Endometrial microvascular endothelial cells (primary cell): Measurements from ENCODE around the gene CNTN6. TPM values are rescaled to one million over a fixed set of nuclear protein-coding genes. Genes with fewer than 3 reads are reported as not detected.
"Not testable (repeated sequence)": the region's sequence is repeated elsewhere in the genome, so short reads cannot be mapped to it uniquely, and the experiment has no call there.

Source experiments
- in situ Hi-C: cut with HindIII; loops from 2 replicates; pipeline ENCODE4 v1.10.0; 2017; ENCODE audit warnings: low sequenced_read_pairs, low pct_unique_long_range_greater_than_20kb; ENCODE audit errors: inconsistent ontology term
- total RNA-seq: library from RNA; depleted of rRNA; stranded (reverse); fragments of >200 nt; gene quantifications from one replicate; pipeline ENCODE4 v1.2.3, GENCODE V29; 2015; ENCODE audit errors: inconsistent ontology term

The CNTN6 gene
- total RNA-seq, 1 donor from 2014 or later, result not detected

DNA sequence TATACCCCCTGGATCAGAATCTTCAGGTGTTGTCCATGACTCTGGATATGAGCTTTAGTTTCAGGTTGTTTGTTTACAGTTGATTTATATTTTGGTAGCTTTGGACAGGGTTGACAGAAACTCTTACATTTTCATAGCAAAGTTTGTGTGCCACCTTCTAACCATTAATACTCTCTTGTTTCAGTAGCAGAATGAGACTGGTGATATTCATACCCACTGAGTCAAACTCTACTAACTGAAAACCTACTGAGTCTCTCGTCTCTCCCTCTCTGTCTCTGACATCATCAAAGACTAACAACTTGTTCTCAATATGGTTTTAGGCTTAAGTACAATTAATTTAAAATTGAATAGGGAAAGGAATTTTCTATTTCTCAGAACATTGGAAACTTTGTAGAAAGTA, 282.3 kb downstream of the CNTN6 start:
- in situ Hi-C loops, result no loop called here

DNA sequence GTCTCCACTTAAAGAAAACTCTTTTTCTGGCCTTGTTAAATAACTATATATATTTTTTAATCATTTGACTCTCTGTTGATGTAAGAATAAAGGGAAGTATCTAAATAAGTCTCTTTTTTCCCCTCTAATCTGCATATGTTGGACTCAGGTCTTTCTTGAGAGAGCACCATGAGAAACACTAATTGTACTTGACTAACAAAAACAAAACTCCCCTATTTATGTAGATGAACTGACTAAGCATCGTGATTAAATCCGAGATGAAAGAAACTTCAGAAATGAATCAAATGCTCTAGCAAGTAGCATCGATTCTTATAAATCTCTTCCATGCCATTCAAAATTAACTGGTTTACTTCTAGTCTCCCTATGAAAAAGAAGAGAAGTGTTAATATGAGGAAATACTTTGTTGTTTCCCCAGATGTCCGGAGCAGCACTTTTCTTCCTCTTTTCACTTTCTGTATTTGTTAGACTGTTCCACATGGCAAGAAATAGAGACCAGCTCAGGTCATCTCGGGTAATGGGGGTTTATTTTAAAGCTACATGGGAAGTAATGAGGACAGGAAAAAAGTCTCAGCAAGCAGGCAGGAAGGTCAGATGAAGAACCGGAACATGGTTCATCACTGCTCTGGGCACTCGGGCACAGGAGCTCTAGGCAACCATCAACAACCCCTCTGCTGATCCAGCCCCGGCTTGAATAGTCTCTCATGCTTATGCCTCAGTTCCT, 288.3 kb downstream of the CNTN6 start:
- in situ Hi-C loops, result no loop called here

DNA sequence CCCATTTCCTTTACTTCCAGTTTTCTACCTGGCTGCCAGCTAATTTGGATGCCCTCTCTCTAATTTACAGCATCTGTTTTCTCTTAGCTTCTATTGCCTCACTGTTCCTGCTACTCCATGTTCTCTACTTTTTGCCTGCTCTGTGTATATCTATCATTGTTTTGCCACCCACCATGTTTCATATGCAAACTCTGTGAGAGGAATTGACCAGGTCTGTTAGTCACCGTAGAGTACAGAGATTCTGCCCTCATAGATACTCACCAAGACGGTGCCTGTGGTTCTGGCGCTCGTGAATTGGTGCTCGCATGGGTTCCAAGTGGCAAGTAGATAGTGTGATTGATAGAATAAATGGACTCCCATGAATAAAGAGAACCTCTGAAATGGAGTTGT, 288.8 kb downstream of the CNTN6 start:
- in situ Hi-C loops, result no loop called here

DNA sequence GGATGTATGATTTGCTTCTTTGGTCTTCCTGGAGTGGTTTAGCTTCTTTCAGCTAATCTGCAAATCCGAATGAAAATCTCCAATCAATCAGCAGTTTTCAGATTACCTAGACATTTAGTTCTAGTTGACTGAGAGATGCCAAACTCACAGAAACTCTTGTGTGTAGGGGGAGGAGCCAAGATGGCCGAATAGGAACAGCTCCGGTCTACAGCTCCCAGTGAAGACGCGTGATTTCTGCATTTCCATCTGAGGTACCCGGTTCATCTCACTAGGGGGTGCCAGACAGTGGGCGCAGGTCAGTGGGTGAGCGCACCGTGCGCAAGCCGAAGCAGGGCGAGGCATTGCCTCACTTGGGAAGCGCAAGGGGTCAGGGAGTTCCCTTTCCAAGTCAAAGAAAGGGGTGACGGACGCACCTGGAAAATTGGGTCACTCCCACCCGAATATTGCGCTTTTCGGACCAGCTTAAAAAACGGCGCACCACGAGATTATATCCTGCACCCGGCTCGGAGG, 294.6 kb downstream of the CNTN6 start:
- in situ Hi-C loops, result not testable (repeated sequence)

DNA sequence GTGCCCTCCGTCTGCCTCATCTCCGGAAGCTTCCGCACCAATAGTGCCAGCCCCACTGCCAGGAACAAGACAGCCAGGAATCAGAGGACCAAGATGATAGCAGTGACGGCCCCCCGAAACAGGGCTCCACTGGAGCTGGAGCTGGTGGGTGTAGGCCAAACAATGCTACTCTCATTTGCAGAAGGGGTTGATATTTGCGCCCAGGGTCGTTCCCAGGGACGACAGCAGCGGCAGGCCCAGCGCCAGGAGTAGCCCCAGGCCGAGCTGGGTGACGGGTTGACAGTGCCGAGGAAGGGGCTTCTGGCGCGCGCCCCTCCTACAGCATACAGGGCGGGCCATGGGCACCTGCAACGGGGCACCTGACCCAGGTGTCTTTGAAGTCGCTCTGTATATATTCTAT, 301.4 kb downstream of the CNTN6 start:
- in situ Hi-C loops, result no loop called here

DNA sequence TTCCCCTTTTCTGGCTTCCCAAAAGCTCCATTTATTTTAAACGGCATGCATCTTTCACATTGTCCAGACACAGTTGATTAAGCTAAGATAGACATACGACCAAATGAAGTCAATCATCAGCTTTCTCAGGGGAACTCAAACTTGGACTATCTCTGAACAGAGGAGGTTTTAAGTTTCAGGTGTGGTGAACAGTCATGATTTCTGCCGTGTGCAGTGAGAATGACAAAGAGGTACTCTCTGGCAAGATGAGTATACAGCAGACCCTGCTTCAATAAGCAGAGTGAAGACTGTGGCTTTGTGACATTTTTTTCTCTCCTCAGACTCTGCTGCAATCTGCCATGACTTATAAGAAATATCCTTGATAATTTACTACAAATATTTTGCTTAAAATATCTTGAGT, 307.7 kb downstream of the CNTN6 start:
- in situ Hi-C loops, result no loop called here

DNA sequence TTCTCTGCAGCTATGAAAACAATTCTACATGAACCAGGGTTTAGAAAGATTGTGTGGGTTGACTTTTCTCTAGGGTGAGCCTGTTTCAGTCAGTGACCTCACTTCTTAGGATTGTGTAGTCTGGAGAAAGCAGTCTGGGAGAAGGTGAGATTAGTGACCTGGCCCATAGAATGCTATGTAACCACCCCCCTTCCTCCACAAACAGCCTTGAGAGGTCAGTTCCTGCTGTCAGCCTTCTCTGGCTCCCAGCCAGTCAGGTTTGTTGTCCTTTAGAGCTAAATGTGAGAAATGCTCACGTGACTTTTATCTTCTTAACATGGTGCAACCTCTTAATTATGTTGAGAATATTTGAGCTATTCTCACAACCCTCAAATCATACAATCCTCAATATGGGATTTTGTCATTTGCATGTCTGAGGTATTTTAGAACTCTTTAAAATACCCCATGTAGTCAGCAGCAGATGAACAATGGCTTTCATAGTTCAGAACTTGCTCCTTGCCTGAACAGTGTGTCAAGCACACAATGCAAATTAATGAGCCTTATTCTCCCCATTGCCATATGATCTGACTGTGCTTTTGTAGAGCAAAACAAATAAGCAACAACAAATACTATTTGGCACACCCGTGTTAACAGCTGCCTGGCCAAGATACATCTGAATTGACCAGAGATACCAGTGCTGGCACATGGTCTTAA, 311.6 kb downstream of the CNTN6 start:
- in situ Hi-C loops, result no loop called here

DNA sequence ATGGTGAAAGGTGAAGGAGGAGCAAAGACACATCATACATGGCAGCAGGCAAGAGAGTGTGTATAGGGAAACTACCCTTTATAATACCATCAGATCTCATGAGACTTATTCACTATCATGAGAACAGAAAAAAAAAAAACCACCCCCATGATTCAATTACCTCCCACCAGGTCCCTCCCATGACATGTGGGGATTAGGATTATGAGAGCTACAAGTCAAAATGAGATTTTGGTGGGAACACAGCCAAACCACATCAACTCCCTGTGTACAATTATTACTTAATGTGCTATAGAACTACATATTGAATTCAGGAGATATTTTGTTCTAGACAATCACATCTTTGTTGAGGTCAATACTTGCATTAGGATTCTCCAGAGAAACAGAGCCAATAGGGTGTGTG, 313.4 kb downstream of the CNTN6 start:
- in situ Hi-C loops, result no loop called here

DNA sequence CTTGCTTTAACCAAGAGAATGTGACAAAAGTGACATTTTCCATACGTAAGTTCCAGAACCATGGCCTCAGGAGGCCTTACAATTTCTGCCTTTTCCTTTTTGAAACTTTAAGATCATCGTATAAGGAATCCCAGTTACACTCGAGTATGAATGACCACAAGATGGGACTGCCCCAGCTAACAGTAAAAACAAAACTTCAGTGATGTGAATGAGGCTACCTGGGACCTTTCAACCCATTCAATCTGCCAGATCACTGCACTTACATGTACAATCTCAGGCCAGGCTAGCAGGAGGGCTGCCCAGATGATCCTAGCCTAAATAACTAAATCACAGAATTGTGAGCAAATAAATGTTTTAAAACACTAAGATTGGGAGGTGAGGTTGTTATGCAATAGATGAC, 328.8 kb downstream of the CNTN6 start:
- in situ Hi-C loops, result no loop called here

DNA sequence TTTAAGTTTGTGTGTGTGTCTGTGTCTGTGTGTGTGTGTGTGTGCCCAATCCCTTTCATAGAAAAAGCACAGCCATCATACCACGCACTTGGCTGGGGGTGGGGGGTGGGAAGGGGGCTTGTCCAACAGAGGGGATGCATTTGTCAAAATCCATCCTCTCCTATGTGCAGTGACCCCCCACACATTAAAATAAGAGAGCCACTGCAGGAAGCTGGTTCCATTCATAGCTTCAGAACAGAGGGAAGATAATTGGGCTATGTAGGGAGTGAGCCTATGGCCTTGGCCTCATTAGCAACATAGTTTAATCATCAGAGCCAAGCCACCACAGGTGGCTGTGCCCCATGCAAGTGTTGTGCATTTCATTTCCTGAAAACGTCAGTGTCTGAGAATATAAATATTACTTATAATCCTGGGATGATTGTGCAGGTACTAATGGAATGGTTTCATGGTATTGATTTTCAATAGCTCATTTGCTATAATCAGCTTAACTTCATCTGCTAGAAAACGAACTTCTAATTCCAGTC, 330.8 kb downstream of the CNTN6 start:
- in situ Hi-C loops, result no loop called here

DNA sequence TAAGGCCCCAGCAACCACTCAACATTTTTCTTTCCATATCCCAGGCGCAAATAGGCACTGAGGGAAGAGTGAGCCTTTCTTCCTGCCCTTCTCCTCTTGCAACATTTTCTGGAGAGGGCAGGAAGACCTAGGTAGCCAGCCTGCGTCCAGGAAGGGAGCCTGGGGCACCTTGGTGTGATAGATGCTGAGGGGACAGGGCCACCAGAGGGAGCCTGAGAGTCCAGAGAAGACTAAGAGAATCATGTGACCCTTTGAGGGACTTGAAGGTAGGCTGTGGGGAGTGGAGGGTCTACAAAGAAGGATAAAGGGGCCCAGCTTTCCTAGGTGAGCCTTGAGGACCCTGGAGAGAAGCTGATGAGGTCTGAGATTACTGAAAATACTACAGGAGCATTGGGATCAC, 346.6 kb downstream of the CNTN6 start:
- in situ Hi-C loops, result no loop called here

DNA sequence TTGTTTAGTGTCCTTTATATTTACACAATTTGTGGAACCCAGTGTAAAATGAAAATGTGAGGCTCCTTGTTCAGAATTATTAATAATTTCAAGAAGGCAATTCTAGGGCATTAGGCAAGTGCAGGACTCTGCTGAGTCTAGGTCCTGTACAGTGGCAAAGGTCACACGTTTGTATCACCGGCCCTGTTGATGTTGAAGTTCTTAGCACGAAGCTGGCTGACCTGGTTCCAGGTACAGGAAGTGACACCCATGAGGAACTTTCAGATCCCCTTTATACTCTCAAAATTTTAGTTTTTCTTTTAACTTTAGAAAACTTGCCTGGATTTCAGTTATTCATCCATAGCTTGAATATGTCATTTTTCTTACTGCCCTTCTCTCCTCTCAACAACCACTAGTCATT, 349.4 kb downstream of the CNTN6 start:
- in situ Hi-C loops, result no loop called here

DNA sequence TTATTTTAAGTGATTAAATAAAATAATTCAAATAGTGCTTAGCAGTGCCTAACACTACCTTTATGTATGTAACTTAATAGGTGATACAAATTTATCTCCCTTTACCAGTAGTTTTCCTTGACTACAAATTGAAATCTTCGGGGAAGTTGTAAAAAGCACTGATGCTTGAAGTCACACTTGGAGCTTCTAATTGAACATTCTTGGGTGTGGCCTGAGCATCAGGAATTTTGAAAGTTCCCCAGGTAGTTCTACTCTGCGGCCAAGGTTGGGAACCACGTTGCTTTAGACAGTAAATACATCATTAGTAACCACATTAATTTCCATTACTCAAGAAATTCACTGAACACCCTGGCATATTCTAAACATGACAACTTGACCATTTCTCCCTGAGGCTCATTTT, 351.4 kb downstream of the CNTN6 start:
- in situ Hi-C loops, result no loop called here

DNA sequence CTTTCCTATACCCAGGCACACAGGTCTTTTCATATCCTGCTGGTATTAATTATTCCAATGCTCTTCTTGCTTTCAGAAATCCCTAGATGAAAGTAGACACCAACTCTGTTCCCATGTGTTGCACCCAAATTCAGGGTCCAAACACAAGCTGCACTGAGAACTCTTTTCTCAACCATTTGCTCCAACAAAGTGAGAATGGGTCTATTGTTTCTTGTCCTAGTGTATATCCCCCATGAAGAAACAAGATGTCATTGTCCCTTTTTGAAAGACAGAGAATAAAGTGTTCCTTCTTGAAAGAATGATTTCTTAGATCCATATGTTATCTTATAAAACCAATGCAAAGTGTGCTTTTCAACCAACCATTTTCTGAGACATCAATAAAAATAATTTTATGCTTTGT, 353.7 kb downstream of the CNTN6 start:
- in situ Hi-C loops, result no loop called here

DNA sequence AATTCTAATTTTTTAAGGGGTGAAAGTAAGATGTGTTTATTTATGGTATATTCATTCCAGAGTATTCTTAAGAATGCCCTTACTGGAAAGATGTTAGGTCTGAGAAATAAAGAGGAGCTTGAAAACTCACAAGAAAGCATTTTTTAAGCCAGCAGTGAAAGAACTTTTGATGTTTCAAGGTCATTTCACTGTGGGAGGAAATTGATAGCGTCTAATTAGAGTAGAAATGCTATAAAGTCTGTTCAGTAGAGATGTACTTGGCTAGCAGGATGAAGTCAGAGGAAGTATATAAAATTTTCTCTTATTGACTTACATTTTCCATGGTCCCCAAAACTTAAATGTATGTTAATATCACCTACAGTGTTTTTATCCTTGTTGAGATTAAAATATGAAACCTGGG, 354.6 kb downstream of the CNTN6 start:
- in situ Hi-C loops, result no loop called here

DNA sequence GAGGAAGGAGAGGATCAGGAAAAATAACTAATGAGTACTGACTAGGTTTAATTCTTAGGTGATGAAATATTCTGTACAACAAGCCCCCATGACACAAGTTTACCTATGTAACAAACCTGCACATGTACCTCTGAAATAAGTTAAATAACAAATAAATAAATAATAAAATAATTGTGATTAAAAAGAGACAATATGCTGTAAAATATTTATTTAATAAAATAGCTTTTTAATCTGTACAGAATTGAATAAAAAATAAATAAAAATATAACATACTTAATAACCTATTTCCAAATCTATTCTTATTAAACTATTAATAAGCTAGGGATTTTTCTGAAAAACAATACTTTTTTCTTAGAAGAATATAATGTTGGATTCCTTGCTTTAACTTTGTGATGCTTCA, 355.6 kb downstream of the CNTN6 start:
- in situ Hi-C loops, result no loop called here
